Brain microvascular endothelial cell (primary cell): ENCODE results near the gene RPRD1B.
A peak's percentile ranks its signal among the peaks of the same experiment; 100 is the strongest.

ENCODE experiments used
- DNase-seq: peaks from one replicate; pipeline ENCODE4 v3.0.0-alpha.2; 2020
- H3K27ac ChIP-seq: fragments of 250-450 bp; sonication (Bioruptor Pico); 2 replicates; pipeline ENCODE4 v1.5.1; 2020; ENCODE audit warnings: mild to moderate bottlenecking, moderate library complexity
- H3K27me3 ChIP-seq: fragments of 250-450 bp; sonication (Bioruptor Pico); replicated peaks from 2 replicates; pipeline ENCODE4 v1.5.1; 2020; ENCODE audit warnings: mild to moderate bottlenecking
- H3K36me3 ChIP-seq: fragments of 250-450 bp; sonication (Bioruptor Pico); replicated peaks from 2 replicates; pipeline ENCODE4 v1.5.1; 2020; ENCODE audit warnings: mild to moderate bottlenecking
- H3K4me3 ChIP-seq: 2 replicates; pipeline ENCODE4 v1.5.1; 2011; ENCODE audit warnings: low read depth, mild to moderate bottlenecking, control low read depth, low read length, moderate library complexity
- in situ Hi-C: cut with HindIII; loops from 2 replicates; pipeline ENCODE4 v1.10.0; 2017; ENCODE audit warnings: low sequenced_read_pairs, low pct_ligation_motif_present
- TF ChIP-seq, protein P1 (sequence below): IDR thresholded peaks from 2 replicates; pipeline ENCODE4 v1.5.1; 2011; ENCODE audit warnings: low read depth, mild to moderate bottlenecking, moderate library complexity, low read length, control low read depth, inconsistent platforms; ENCODE audit errors: missing control alignments

The RPRD1B gene

DNA sequence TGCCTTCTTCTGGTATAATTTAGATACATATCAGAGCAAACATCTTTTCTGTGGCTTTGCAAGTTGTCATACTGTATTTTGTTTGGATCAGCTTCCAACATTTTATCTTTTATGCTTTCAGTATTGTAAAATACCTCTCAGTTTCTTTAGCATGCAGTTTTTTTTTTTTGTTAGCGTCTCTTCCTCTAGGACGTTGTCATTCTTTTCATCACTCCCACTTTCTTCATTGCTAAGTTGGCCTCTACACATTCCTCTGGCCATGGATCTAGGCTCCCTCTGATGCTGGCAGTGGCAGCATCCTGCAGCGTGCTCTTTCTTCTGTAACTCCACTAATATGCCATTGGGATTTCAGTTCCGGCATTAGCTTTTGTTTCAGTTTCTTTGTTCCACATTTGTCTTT lies 21.7 kb downstream of the RPRD1B start:
- H3K36me3 ChIP-seq: peaks cover 11% of the 10 kb centered on the region
- H3K4me3 ChIP-seq: no peak overlapping the region
- H3K27ac ChIP-seq: no peak overlapping the region
- in situ Hi-C loops: no loop called here
- H3K27me3 ChIP-seq: no peaks in the 10 kb centered on the region
- DNase-seq: no peak
- TF ChIP-seq, protein P1, sequence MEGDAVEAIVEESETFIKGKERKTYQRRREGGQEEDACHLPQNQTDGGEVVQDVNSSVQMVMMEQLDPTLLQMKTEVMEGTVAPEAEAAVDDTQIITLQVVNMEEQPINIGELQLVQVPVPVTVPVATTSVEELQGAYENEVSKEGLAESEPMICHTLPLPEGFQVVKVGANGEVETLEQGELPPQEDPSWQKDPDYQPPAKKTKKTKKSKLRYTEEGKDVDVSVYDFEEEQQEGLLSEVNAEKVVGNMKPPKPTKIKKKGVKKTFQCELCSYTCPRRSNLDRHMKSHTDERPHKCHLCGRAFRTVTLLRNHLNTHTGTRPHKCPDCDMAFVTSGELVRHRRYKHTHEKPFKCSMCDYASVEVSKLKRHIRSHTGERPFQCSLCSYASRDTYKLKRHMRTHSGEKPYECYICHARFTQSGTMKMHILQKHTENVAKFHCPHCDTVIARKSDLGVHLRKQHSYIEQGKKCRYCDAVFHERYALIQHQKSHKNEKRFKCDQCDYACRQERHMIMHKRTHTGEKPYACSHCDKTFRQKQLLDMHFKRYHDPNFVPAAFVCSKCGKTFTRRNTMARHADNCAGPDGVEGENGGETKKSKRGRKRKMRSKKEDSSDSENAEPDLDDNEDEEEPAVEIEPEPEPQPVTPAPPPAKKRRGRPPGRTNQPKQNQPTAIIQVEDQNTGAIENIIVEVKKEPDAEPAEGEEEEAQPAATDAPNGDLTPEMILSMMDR: no peak

DNA sequence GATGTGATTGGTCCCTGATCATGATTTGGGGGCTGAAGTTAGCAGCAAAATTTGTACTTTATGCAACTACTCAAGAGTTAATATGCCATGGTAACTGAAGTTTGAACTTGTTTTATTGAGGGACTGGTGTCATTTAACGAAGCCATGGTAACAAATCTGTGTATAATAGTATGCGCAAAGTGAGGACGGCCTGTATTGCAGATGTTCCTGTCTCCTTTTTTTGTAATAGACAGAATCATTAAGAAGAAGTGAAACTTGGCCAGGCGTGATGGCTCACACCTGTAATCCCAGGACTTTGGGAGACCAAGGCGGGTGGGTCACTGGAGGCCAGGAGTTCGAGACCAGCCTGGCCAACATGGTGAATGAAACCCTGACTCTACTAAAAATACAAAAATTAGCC lies 22.3 kb downstream of the RPRD1B start:
- Histone ChIP-seq H3K27me3 (no peaks in the 10 kb centered on the region), H3K36me3 (peaks cover 11% of the 10 kb centered on the region), H3K4me3 (no peak overlapping the region), H3K27ac (no peak overlapping the region)
- no peak for DNase-seq
- TF ChIP-seq, protein P1: no peak
- in situ Hi-C loops: no loop called here

DNA sequence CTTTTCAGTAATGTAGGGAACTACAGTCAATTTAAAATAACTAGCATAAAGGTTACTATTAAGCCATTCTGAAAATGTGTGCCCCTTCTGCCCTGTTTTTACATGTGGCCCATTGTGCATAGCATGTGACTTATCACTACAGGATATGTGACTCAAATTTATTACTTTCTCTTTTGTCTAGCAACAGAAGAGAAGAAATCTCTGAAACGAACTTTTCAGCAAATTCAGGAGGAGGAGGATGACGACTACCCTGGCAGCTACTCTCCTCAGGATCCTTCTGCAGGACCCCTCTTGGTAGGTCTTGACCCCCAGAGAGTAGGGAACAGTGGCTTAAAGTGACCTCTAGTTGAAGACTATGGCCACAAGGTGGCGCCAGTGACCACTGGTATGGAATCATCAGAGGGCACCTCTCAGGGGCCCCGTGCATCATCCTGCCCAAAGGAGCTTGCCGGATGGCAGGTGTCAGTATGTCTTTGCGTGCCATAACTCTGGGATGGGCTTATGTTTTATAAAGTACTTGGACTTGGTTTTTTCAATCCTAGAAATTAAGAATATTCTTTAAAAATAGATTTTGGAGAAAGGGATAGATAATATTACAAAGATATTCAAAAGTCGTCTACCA lies 23.9 kb downstream of the RPRD1B start:
- no peaks in the 10 kb centered on the region for H3K27me3 ChIP-seq

DNA sequence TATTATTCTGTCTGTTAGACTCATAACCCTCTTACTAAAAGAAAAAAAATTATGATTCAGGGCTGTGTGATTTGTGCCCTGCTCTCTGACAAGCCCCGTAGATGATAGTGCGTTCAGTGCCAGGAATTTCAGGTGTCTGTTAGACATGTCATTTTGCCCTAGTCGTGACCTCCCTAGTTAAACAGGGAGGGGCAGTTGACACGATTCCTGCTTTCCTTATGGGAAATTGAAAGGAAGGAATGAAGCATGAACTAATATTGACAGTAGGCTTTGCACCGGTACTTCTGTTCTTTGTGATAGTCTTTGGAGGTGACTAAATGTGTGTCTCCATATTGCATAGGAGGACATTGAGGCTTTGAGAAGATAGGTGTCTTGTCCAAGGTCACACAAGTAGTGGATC lies 26.3 kb downstream of the RPRD1B start:
- Histone ChIP-seq H3K27ac (no peak overlapping the region), H3K4me3 (no peak overlapping the region), H3K27me3 (no peaks in the 10 kb centered on the region), H3K36me3 (peaks cover 25% of the 10 kb centered on the region)
- TF ChIP-seq, protein P1: no peak
- in situ Hi-C loops: no loop called here
- DNase-seq: no peak

More for the DNA sequence above, 23.9 kb downstream of the RPRD1B start:
- H3K36me3 ChIP-seq: peaks cover 15% of the 10 kb centered on the region
- TF ChIP-seq, protein P1: peak; percentile 89
- peak overlapping the region; percentile 12 for H3K27ac ChIP-seq
- no peak overlapping the region for H3K4me3 ChIP-seq
- in situ Hi-C loops: no loop called here
- DNase-seq: peak; percentile 62

DNA sequence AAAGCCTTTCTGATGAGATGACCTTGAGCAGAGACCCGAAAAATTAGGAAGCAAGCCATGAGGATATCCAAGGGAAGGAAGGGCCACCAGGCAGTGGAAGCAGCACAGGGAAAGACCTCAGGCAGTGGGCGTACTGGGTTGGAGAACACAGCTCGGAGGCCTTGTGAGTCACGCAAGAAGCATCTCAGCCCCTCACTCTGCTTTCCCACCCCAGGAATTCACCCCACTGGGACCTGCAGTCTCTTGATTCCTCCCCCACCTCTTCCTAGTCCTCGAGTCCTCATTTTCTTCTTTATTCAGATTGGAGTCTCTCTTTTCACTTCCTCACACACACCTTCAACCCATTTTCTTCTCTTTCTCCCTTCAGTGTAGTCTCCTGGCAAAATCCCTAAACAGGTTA lies 27.0 kb downstream of the RPRD1B start:
- in situ Hi-C loops: no loop called here
- DNase-seq: peak; percentile 77
- no peak overlapping the region for H3K4me3 ChIP-seq
- H3K27ac ChIP-seq: peak overlapping the region; percentile 39
- TF ChIP-seq, protein P1: peak; percentile 10
- peaks cover 27% of the 10 kb centered on the region for H3K36me3 ChIP-seq
- H3K27me3 ChIP-seq: no peaks in the 10 kb centered on the region

DNA sequence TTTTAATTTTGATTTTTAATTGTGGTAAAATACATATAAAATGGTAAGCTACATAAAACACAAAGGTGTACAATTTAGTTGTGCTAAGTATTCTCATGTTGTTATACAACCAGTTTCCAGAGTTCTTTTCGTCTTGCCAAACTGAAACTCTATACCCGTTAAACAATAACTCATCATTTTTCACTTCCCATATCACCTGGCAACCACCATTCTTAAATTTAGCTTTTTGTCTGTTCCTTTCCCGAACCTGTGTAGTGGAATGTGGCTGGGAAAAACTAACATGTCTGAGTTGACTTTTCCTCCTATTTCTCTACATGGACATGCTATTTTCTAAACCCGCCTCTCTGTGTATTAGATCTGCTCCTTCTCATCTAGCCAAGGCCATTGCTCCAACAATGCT lies 27.6 kb downstream of the RPRD1B start:
- TF ChIP-seq, protein P1: no peak
- no peak for DNase-seq
- in situ Hi-C loops: no loop called here
- Histone ChIP-seq H3K36me3 (peaks cover 33% of the 10 kb centered on the region), H3K4me3 (no peak overlapping the region), H3K27me3 (no peaks in the 10 kb centered on the region), H3K27ac (peak overlapping the region; percentile 39)
